Measurements from ENCODE around the gene PLA2G2C.
A peak's percentile ranks its signal among the peaks of the same experiment; 100 is the strongest.
"Not testable (repeated sequence)": the region's sequence is repeated elsewhere in the genome, so short reads cannot be mapped to it uniquely, and the experiment has no call there.

PLA2G2C gene

GRCh38 chr1:20185834-20186782 lies at the start of gene PLA2G2C, which contains the start of gene UBXN10:
TSS of gene PLA2G2C (minus strand) at chr1:20186518. CDS start at chr1:20177363, 9,155 bp downstream.
TSS of gene UBXN10 (plus strand) at chr1:20186096. CDS start at chr1:20190562, 4,466 bp downstream.
- DNase-seq: peak; percentile 76

- no peak for DNase-seq
Observed at GRCh38 chr1:20234788-20235535, 48.6 kb upstream of the PLA2G2C start.

GRCh38 chr1:20233866-20234265 lies 47.5 kb upstream of the PLA2G2C start:
- no peak for DNase-seq

DNA sequence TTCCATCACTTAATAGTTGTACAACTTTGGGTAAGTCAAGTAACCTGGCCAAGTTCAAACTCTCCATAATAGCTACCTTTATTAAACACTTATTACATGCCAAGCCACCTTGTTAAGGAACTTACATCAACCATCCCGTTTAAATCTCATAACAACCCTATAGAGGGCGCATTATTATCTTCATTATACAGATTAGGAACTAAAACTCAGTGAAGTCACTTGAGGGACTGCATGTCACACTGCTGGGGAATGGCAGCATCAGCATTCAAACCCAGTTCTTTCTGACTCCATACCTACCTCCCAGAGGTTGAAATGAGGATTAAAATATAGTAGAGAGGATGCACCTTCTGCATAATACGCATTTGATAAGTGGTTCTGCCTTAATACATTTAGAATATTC lies 47.1 kb upstream of the PLA2G2C start:
- no peak for DNase-seq

- DNase-seq: not testable (repeated sequence)
Observed at GRCh38 chr1:20232564-20232963, 46.2 kb upstream of the PLA2G2C start.

DNA sequence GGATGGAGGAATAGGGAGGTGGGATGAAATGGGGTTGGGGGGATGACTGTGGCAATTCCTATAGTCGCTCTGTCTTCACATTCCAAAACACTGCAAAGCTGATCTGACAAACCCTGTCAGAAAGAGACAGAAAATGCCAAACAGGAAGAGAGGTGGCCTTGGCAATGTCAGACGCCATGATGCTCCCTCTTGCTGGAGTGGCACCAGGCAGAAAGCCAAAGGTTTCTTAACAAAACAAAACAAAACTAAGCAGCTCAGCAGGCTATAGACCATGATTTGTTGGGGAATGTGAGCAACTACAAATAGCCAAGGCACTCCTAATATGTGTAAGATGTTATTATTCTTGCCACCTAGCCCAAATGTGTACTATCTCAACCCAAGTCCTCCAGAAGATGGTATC lies 42.9 kb upstream of the PLA2G2C start:
- no peak for DNase-seq

GRCh38 chr1:20228314-20228825 lies 42.1 kb upstream of the PLA2G2C start:
- no peak for DNase-seq

DNA sequence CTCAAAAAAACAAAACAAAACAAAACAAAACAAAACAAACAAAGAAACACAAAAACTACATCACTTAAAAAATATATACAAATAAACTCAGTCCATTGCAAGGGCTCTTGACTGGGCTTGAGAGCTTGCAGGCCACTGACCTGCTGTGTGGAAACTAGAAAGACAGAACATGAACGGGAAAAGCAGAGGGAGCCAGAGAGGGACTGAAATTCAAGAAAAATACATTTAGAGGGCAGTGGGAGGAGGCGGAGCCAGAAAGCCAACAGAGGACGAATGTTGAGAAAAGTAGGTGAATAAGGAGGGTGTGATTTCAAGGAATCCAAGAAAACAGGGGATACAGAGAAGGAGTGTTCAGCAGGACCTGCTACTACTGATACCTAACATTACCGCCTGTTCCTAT lies 41.4 kb upstream of the PLA2G2C start:
- no peak for DNase-seq

DNA sequence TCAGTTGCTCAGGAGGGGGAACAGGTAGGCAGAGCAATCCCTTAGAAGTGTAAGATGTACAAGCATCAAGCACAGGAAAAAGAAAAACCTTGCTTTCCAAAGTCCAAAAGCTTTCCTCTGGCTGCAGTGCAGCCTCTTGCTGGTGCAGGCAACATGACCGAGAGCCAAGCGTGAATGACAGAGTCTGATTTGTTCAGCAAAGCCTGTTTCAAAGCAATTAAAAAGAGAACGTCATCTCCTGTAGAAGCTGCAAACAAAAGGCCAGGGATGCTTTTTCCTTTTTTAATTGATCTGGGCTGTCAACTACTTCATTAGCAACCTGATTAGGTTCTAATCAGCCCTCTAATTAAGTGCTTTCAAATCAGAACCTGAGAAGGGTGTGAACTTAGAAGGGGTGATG lies 38.2 kb upstream of the PLA2G2C start:
- DNase-seq: no peak

DNA sequence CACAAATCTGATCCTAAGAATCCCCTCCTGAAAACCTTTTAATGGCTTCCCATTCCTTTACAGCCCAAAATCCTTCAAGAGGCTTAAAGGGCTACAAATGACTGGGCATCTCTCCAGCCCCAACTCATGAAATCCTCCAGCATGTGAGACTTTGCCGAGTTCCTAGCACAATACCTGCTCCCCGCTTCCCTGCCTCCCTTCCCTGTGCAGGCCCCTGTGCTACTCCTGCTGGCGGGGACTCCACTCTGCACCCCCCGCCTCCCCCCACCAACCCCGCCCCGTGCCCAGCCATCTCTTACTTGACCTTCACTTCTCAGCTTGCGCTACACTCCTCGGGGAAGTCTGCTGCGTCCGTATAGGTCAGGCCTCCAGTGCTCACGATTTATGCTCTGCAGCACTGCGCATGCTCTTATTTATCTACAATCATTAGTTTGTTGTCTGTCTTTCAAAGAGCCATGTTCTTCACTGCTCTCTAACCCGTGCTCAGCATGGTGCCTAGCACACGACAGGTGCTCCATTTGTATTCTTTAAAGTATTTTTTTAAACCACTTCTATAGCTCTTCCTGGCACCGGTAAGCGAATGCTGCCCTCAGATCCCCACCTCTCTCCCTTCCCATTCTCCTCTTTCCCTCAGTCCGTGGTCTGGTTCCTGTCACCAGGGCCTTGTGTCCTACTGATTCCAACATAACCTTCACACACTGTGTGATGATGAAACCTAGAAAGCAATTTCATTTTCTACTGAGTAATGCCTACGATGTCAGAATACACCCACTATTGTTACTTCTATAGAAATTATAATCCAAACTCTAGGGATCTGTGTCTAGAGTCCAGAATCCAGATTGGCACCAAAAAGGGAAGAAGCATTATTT lies 37.5 kb upstream of the PLA2G2C start:
- DNase-seq: no peak

GRCh38 chr1:20223106-20223505 lies 36.8 kb upstream of the PLA2G2C start:
- no peak for DNase-seq

- no peak for DNase-seq
Observed at GRCh38 chr1:20220036-20220435, 33.7 kb upstream of the PLA2G2C start.

DNA sequence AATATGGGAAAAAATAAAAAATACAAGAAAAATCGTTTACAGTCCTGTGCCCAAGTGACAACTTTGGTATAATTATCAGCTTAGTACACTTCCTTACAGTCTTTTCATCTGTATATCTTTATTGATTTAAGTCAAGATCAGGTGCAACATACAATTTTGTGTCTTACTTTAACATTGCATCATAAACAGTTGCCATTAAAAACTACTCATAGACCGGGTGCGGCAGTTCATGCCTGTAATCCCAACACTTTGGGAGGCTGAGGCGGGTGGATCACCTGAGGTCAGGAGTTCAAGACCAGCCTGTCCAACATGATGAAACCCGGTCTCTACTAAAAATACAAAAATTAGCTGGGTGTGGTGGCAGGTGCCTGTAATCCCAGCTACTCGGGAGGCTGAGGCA lies 32.7 kb upstream of the PLA2G2C start:
- DNase-seq: not testable (repeated sequence)

- no peak for DNase-seq
Observed at GRCh38 chr1:20216574-20216973, 30.3 kb upstream of the PLA2G2C start.

- no peak for DNase-seq
Observed at GRCh38 chr1:20215716-20216115, 29.4 kb upstream of the PLA2G2C start.

GRCh38 chr1:20212685-20213331 lies 26.5 kb upstream of the PLA2G2C start:
- DNase-seq: peak; percentile 48

- DNase-seq: no peak
Observed at GRCh38 chr1:20212085-20212684, 25.9 kb upstream of the PLA2G2C start.

DNA sequence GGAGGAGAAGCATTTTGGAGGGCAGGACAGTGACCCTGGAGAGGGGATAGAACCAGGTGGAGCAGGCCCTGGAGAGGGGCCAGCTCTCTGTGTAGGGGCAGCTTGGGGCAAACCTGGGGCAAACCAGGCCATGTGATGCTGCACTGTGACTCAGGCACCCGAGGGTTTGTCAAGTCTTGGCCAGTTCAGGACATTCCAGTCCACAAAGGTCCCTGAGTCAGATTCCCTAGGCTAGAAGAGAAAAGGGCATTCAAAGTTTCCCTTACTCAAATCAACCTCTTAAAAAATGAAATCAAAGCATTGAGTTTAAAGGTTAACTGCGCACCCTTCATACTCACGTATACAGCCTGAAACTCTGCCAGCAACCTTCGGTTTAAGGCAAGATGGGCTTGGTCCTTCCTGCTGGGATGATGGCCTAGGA lies 25.2 kb upstream of the PLA2G2C start:
- DNase-seq: no peak

DNA sequence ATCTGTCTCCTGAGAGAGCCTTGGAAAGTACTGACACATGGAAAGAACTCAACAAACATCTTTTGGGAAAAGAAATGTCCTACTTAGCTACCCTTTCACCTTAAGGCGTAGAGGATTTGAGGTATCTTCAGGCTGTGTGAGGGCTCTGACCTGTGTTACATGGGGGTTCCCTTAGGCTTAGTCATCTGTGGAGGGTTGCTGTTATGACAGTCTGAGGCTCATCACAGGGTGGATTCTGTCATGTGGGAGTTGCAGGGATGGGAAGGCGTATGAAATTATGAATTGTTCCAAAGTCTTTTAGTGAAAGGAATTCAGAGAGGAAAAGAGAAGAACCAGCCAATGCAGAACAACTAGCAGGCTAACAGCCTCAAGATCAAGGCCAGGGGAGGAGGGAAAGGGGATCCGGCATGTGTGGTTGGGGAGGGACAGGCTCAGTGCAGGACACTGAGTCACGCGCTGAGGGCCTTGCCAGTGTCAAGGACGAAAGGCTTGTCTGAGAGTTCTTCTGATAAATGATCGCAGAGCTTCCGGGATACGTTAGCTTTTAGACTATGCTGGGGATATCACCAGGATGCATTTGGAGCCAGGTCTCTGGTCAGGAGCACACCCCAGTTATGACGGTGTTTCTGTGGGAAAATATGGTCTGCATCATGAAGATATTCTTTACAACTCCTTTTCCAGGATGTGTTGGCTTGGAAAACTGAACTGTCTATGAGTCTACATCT lies 24.6 kb upstream of the PLA2G2C start:
- DNase-seq: no peak

DNA sequence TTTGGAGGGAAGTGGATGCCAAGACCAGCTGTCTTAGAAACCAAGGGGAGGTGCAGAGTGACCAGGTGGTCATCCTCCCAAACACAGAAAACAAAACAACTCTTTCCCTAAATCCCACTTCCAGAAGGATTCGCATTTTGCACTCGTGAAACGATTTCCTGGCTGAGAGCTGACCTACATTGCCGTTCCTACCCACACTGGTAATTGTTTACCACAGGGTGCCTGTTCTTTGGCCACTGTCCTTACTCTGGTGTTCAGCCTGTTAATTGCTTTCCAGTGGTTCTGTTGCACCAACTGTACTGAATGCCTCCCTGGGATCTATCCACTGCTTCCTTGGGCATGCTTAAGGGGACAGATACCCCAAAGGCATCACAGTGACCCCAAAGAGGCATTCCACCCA lies 23.2 kb upstream of the PLA2G2C start:
- no peak for DNase-seq

- DNase-seq: no peak
Observed at GRCh38 chr1:20207546-20207945, 21.2 kb upstream of the PLA2G2C start.

All from stimulated activated CD4-positive, alpha-beta T cell treated with anti-CD3 and anti-CD28 coated beads, Interleukin-1b, Interleukin-23, amount 100 ng/mL, for 48 hours (primary cell).